Cerebellar cortex (tissue), 1 donor: Measurements from ENCODE around the gene PLA1A.
A peak's percentile ranks its signal among the peaks of the same experiment; 100 is the strongest.

Experiments
- DNase-seq: peaks from one replicate; pipeline ENCODE4 v3.0.0-alpha.2; 2015; ENCODE audit warnings: low spot score

PLA1A gene

GRCh38 chr3:119636891-119637611 lies 39.4 kb downstream of the PLA1A start:
- DNase-seq: no peak

- DNase-seq: no peak
Measured at GRCh38 chr3:119637679-119638477, 40.2 kb downstream of the PLA1A start.

- DNase-seq: no peak
Measured at GRCh38 chr3:119639494-119640350, 42.0 kb downstream of the PLA1A start.

GRCh38 chr3:119641416-119641815 lies 43.7 kb downstream of the PLA1A start:
- no peak for DNase-seq

- no peak for DNase-seq
Measured at GRCh38 chr3:119642746-119643473, 45.2 kb downstream of the PLA1A start.

GRCh38 chr3:119643528-119643927 lies 45.8 kb downstream of the PLA1A start:
- DNase-seq: no peak

GRCh38 chr3:119644481-119644880 lies 46.8 kb downstream of the PLA1A start:
- DNase-seq: no peak

GRCh38 chr3:119645813-119646212 lies 48.1 kb downstream of the PLA1A start:
- DNase-seq: no peak

GRCh38 chr3:119647171-119647570 lies 49.5 kb downstream of the PLA1A start:
- DNase-seq: no peak

GRCh38 chr3:119647843-119648575 lies 50.3 kb downstream of the PLA1A start:
- no peak for DNase-seq

- DNase-seq: no peak
Measured at GRCh38 chr3:119649761-119650160, 52.1 kb downstream of the PLA1A start.

GRCh38 chr3:119652306-119653033 lies 54.8 kb downstream of the PLA1A start:
- DNase-seq: no peak

GRCh38 chr3:119653876-119654275 lies 56.2 kb downstream of the PLA1A start:
- DNase-seq: no peak

GRCh38 chr3:119657887-119658702 lies 60.4 kb downstream of the PLA1A start:
- DNase-seq: no peak

- DNase-seq: no peak
Measured at GRCh38 chr3:119658994-119659393, 61.3 kb downstream of the PLA1A start.

- DNase-seq: no peak
Measured at GRCh38 chr3:119659606-119660291, 62.1 kb downstream of the PLA1A start.

GRCh38 chr3:119660474-119661440 lies 63.1 kb downstream of the PLA1A start, which contains the start of gene POPDC2:
POPDC2 (minus strand) TSS chr3:119660589; CDS start chr3:119660423, 166 bp downstream.
- DNase-seq: peak; percentile 31
